ENCODE measurements around the gene CHMP4A. TPM values are rescaled to one million over a fixed set of nuclear protein-coding genes. Genes with fewer than 3 reads are reported as not detected.

CHMP4A gene
- total and polyA plus RNA-seq, 2 of the 13 experiments (the other 11 are each of a cell fraction or from before 2014, with no cell fraction given), result 83.6 to 113 TPM

- TF ChIP-seq ZNF646 (CRISPR knock-in tag; IDR thresholded peaks at IDR 0.05) (no peak), RXRB (CRISPR knock-in tag; IDR thresholded peaks at IDR 0.05; ENCODE audit: borderline replicate concordance) (peak; percentile 51), SNAPC5 (CRISPR knock-in tag; IDR thresholded peaks at IDR 0.05; ENCODE audit: borderline replicate concordance) (peak; percentile 29; the same call in 1 of the 2 replicates), ZNF160 (CRISPR knock-in tag; IDR thresholded peaks at IDR 0.05) (peak; percentile 52; the same call in 1 of the 2 replicates), JUN (CRISPR knock-in tag; IDR thresholded peaks at IDR 0.05) (no peak), REST (IDR thresholded peaks at IDR 0.05; ENCODE audit: borderline replicate concordance in 1 of 2, low read depth in 1 of 2, low read length in 2 of 2) (no peak), ZNF331 (CRISPR knock-in tag; IDR thresholded peaks at IDR 0.05) (peak; percentile 52; the same call in 1 of the 2 replicates), PREB (CRISPR knock-in tag; IDR thresholded peaks at IDR 0.05) (no peak), HNF1A (IDR thresholded peaks at IDR 0.05; ENCODE audit: low read depth) (no peak), HNF1A (CRISPR knock-in tag; IDR thresholded peaks at IDR 0.05; ENCODE audit: borderline replicate concordance) (no peak; the same call in 1 of the 2 replicates), ZNF749 (CRISPR knock-in tag; IDR thresholded peaks at IDR 0.05; ENCODE audit: borderline replicate concordance) (no peak)
Observed at GRCh38 chr14:24255931-24256711, 42.8 kb upstream of the CHMP4A start (continued).

All from HepG2 (cell line).